Central memory CD8-positive, alpha-beta T cell (primary cell): Measurements from ENCODE around the gene TNFRSF13B.
"Not testable (repeated sequence)": the region's sequence is repeated elsewhere in the genome, so short reads cannot be mapped to it uniquely, and the experiment has no call there.

Experiments
- ATAC-seq: fragments of 150-1000 bp; cut with Tn5 transposase; replicated peaks from 2 replicates; pipeline ENCODE4 v1.10.0; 2022; ENCODE audit warnings: mild to moderate bottlenecking, moderate FRiP score, moderate number of reproducible peaks; ENCODE audit not compliant: poor library complexity, severe bottlenecking; ENCODE audit errors: extremely low read depth
- DNase-seq, 2 donors: peaks; one replicate each; pipeline ENCODE4 v3.0.0; 2021; ENCODE audit warnings: low spot score in 2 of 2
- H3K27ac Mint-ChIP-seq: one replicate; pipeline ENCODE4 v1.8.0; 2022; ENCODE audit warnings: low read depth, mild to moderate bottlenecking, moderate library complexity, mixed read lengths
- H3K27me3 Mint-ChIP-seq: one replicate; pipeline ENCODE4 v1.8.0; 2022; ENCODE audit warnings: mixed read lengths
- H3K36me3 Mint-ChIP-seq: one replicate; pipeline ENCODE4 v1.8.0; 2022; ENCODE audit warnings: mild to moderate bottlenecking, moderate library complexity, mixed read lengths; ENCODE audit not compliant: insufficient read depth
- H3K4me1 Mint-ChIP-seq: one replicate; pipeline ENCODE4 v1.8.0; 2022; ENCODE audit warnings: mixed read lengths
- H3K4me3 Mint-ChIP-seq: one replicate; pipeline ENCODE4 v1.8.0; 2022; ENCODE audit warnings: mild to moderate bottlenecking, moderate library complexity, mixed read lengths
- H3K9me3 Mint-ChIP-seq: one replicate; pipeline ENCODE4 v1.8.0; 2022; ENCODE audit warnings: mixed read lengths

TNFRSF13B gene

DNA sequence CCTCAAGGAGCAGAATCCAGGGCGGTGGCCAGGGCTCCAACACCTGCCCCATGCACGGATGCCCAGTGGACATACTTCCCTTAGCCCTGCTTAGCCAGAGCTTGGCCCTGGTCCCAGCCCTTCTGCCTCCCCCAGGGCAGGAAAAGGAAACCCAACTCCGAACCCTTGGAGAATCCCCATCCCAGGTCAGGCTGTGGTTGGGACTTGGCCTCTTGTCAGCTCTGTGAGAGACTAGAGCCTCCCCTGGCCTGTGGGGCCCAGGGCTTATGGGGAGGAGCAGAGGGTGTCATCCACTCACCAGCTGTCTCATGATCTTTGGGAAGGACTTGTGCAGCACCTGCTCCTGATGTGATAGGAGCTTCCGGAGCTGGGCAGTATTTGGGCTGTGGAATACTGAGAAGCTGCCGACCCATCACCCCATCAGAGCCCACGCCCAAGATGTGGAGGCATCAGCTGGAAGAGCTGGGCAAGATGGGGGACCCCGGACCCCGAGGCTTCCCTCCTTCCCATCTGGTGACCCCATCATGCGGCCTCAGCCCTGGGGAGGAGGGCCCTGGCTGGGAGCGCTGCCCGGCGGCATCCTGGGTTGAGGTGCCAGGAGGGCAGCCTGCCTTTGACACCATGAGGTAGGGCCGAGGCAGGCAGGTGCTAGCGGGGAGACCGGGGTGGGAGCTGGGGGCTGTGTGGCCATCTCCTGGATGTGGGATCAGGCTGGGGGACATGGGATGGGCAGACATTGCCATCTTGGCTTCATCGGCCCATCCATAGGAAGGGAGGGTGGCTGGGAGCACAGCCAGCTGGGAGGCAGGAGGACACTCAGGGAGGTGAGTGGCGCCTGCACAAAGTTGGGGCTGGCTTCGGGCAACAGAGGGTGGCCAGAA is 45.1 kb downstream of the TNFRSF13B start:
- Mint-ChIP-seq H3K27me3 (peaks cover 9% of the 10 kb centered on the region), H3K9me3 (no peaks in the 10 kb centered on the region), H3K36me3 (no peaks in the 10 kb centered on the region), H3K4me3 (no peak overlapping the region), H3K27ac (no peak overlapping the region), H3K4me1 (no peaks in the 10 kb centered on the region)
- no peak for ATAC-seq
- no peak for DNase-seq

DNA sequence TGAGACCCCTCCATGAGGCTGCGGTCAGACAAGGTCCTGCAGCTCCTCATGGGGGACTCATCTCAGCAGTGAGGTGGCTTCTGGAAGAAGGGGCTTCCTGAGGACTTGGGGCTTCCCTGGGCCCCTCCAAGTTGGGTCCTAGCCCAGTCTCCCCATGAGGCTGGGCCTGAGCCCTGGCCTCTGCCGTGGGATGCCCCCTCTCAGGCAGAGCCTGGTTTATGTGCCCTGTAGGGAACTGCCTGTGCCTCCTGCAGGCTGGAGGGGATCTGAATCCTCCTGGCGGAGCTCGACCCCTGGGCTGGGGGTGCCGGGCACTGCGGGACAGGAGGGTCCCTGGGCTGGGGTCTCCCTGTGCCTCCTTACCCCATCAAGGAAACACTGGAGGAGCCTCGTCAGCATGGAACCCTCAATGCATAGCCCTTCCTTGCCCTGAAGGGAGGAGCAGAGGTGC is 45.8 kb downstream of the TNFRSF13B start:
- Mint-ChIP-seq H3K36me3 (no peaks in the 10 kb centered on the region), H3K27ac (no peak overlapping the region), H3K9me3 (no peaks in the 10 kb centered on the region), H3K27me3 (peaks cover 2% of the 10 kb centered on the region), H3K4me3 (no peak overlapping the region), H3K4me1 (no peaks in the 10 kb centered on the region)
- ATAC-seq (no peak), DNase-seq (no peak)

DNA sequence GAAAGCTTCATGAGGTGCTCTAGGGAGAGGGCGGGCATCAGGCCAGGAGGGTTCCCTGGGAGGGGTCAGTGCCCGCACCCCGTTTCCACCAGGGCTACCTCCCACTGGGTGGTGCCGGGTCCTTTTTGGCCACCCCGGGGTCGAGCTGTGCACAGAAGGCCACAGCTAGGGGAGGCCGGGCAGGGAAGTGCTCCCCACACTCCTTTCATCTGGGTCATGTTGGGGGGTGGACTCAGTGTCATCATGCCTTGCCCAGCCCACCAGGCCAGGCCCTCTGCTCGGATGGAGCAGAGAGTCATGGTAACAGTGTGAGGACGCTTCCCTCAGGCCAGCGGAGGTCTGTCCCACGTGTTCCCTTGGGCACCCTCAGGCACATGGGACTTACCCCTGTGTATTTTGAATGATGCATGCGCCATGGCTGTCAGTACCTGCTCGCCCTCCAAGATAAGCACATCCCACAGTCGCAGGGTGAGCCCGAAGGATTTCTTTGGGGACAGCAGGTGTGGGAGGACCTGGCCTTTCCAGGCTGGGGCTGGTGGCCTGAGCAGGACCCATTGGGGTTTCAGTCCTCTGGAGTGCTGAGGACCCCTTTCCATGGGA is 46.4 kb downstream of the TNFRSF13B start:
- DNase-seq = no peak
- no peaks in the 10 kb centered on the region for H3K9me3 Mint-ChIP-seq
- no peaks in the 10 kb centered on the region for H3K27me3 Mint-ChIP-seq
- no peaks in the 10 kb centered on the region for H3K4me1 Mint-ChIP-seq
- no peak overlapping the region for H3K4me3 Mint-ChIP-seq
- ATAC-seq = no peak
- H3K27ac Mint-ChIP-seq = no peak overlapping the region
- H3K36me3 Mint-ChIP-seq = no peaks in the 10 kb centered on the region

DNA sequence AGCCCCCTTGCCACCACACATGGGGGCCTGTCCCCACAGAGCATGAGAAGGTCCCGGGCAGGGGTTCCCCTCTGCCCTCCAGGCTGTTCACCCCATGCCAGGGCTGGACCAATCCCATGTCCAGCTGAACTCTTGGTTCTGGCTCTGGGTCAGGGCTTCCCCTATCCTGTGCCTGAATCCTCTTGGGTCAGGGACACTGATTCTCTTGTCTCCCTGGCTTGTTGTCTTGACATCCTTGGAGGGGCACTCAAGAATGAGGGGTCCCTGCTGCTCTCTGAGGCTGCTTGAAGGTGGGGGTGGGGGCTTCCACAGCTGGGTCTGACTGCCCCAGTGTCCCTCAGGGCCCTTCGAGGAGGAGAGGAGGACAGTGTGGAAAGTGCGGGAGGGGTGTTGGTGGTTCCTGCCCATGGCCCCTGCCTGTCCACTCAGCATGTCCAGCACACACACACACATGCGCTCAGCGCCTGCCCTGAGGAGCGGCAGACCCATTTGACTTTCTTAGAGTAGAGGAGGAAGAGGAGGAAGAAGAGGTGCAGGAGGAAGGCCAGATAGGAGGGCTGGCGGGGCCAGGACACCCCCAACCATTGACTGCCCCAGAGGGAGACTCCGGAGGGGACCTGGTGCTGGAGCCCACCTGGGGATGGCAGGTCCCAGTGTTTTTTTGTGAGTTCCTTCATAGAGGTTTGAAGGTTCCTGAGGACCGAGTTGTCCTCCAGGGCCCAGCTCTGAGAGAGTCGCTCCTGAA is 47.0 kb downstream of the TNFRSF13B start:
- H3K27me3 Mint-ChIP-seq = no peaks in the 10 kb centered on the region
- H3K4me3 Mint-ChIP-seq = no peak overlapping the region
- no peaks in the 10 kb centered on the region for H3K9me3 Mint-ChIP-seq
- ATAC-seq (no peak), DNase-seq (no peak)
- no peaks in the 10 kb centered on the region for H3K36me3 Mint-ChIP-seq
- H3K27ac Mint-ChIP-seq = no peak overlapping the region
- H3K4me1 Mint-ChIP-seq = no peaks in the 10 kb centered on the region

DNA sequence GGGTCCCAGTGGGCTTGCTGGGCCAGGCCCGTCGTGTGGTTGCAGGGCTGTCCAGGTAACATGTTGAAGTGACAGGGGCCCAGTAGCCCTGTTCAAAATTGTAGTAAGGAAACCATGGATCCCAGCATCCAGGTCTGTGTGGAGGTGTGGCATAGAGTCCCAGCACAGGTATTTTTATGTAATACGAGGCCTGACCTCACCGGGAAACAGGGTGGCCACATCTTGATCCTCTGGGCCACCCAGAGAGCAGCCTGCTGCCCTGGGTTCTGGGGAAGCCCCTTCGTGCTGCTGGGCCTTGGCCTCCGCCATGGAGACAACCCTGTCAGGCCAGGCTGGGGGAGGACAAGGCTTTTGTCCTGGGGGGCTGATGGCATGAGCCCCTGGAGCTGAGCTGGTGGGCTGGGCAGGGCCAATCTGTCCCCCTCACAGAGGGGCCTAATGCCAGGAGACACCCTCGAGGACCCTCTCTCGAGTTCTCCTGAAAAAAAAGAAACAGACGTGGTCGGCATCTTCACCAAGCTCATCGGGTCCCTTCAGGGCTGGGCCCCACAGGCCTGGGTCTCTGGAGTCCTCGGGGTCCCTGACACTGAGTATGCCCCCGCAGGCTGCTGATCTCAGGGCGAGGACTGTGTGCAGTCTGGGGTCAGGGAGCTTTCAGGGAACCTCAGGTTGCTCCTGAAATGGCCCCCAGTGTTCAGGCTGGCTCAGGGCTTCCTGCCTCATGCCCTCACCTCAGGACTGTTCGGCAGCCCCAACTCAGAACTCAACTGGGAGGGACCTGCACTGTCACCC is 47.8 kb downstream of the TNFRSF13B start:
- ATAC-seq = no peak
- no peak overlapping the region for H3K27ac Mint-ChIP-seq
- no peak overlapping the region for H3K4me3 Mint-ChIP-seq
- no peaks in the 10 kb centered on the region for H3K9me3 Mint-ChIP-seq
- H3K27me3 Mint-ChIP-seq = no peaks in the 10 kb centered on the region
- no peak for DNase-seq
- H3K36me3 Mint-ChIP-seq = no peaks in the 10 kb centered on the region
- H3K4me1 Mint-ChIP-seq = no peaks in the 10 kb centered on the region

DNA sequence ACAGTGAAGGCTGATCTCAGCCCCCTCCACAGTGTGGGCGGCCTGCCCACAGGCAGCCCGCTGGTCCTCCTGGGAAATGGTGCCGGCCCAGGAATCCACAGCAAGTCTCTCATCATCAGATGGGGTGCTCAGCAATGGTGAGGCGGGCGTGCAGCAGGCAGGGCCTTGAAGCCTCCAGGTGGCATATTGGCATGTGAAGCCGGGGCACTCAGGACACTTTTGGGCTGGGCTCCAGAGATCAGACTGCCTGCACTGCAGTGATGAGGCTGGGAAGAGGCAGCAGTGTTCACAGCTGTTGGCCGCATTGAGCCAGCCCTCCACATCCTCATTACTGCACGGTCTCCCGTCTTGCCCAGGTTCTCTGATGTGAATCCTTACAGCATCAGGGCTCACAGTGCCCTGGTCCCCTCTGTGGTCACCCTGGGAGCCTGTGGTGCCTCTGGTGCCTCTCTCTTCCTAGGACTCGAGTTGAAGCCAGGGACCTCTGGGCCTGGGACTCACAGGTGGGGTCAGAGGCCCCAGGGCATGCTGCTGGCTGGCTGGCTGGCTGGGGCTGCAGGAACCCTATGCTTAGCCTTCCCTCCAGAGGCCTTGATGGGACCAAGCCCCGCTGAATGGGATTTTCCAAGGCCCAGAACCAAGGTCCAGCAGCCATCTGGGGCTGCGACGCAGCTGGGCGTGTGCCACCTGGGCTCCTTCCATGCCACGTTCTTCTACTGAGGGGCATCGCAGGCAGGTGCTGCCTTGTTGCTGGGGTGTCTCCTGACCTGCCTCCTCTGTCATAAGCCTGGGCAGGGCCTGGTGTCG is 48.6 kb downstream of the TNFRSF13B start:
- Mint-ChIP-seq H3K27me3 (no peaks in the 10 kb centered on the region), H3K27ac (no peak overlapping the region), H3K4me3 (no peak overlapping the region), H3K9me3 (no peaks in the 10 kb centered on the region), H3K36me3 (no peaks in the 10 kb centered on the region), H3K4me1 (no peaks in the 10 kb centered on the region)
- ATAC-seq (no peak), DNase-seq (no peak)

DNA sequence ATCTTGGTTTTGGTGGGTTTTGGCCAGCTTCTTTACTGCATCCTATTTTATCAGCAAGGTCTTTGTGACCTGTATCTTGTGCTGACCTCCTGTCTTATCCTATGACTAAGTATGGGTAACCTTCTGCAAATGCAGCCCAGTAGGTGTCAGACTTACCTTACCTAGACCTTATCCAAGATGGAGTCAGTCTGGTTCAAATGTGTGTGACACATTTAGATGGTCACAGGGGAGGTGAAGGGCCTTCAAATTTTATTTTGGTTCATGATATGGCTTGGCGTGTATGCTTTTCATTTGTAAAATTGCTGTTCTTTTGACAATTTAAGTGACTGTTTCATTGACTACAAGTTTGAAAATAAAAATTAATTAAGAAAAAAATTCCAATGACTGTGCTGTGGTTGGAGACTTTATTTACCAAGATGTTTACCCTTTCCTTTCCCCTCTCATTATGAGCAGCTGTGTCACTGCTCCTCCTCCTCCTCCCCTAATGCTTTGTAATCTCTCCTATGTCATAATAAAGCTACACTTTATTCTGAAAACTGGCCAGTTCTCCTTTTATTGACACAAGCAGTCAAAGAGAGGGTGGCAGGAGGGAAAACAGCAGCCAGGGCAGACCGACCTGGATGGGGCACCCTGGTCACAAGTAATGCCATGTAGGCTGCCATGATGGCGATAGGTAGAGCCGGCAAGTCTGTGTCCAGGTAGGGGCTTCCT is 49.4 kb downstream of the TNFRSF13B start:
- no peaks in the 10 kb centered on the region for H3K4me1 Mint-ChIP-seq
- H3K4me3 Mint-ChIP-seq = no peak overlapping the region
- H3K27me3 Mint-ChIP-seq = no peaks in the 10 kb centered on the region
- DNase-seq (no peak), ATAC-seq (no peak)
- H3K27ac Mint-ChIP-seq = no peak overlapping the region
- H3K9me3 Mint-ChIP-seq = no peaks in the 10 kb centered on the region
- no peaks in the 10 kb centered on the region for H3K36me3 Mint-ChIP-seq

DNA sequence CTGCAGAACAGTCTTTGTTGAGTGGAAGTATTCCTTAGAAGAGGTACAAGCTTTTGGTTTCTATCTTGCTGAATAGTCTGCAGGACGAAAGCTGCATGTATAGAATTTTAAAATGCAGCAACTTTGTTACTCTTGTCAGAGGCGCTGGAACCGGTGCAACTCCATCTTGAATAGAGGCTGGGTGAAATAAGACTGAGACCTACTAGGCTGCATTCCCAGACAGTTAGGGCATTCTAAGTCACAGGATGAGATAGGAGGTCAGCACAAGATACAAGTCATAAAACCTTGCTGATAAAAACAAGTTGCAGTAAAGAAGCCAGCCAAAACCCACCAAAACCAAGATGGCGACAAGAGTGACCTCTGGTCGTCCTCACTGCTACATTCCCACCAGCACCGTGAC is 50.5 kb downstream of the TNFRSF13B start:
- H3K9me3 Mint-ChIP-seq, H3K4me3 Mint-ChIP-seq, H3K36me3 Mint-ChIP-seq, H3K4me1 Mint-ChIP-seq, ATAC-seq, H3K27me3 Mint-ChIP-seq, DNase-seq, H3K27ac Mint-ChIP-seq: not testable (repeated sequence)

DNA sequence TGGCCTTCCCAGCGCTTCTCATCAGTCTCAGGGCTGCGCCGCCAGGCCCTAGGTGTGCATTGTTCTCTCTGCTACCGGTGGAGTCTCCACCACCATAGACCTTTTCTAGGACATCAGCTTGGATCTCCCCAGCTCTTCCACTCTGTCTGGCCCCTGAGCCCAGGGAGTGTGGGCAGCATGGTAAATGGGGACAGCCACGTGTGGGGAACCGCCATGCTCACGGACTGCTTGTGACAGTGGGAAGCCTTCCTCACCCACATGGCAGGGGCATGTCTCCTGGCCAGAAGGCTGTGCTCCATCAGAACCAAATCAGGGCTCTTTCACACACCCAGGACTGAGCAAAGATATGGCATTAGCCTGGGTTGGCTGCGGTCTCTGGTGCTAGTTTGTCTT is 51.3 kb downstream of the TNFRSF13B start:
- Mint-ChIP-seq H3K36me3 (no peaks in the 10 kb centered on the region), H3K4me1 (peaks cover 5% of the 10 kb centered on the region), H3K27me3 (peaks cover 10% of the 10 kb centered on the region), H3K27ac (no peak overlapping the region), H3K4me3 (no peak overlapping the region), H3K9me3 (no peaks in the 10 kb centered on the region)
- no peak for DNase-seq
- ATAC-seq = no peak

DNA sequence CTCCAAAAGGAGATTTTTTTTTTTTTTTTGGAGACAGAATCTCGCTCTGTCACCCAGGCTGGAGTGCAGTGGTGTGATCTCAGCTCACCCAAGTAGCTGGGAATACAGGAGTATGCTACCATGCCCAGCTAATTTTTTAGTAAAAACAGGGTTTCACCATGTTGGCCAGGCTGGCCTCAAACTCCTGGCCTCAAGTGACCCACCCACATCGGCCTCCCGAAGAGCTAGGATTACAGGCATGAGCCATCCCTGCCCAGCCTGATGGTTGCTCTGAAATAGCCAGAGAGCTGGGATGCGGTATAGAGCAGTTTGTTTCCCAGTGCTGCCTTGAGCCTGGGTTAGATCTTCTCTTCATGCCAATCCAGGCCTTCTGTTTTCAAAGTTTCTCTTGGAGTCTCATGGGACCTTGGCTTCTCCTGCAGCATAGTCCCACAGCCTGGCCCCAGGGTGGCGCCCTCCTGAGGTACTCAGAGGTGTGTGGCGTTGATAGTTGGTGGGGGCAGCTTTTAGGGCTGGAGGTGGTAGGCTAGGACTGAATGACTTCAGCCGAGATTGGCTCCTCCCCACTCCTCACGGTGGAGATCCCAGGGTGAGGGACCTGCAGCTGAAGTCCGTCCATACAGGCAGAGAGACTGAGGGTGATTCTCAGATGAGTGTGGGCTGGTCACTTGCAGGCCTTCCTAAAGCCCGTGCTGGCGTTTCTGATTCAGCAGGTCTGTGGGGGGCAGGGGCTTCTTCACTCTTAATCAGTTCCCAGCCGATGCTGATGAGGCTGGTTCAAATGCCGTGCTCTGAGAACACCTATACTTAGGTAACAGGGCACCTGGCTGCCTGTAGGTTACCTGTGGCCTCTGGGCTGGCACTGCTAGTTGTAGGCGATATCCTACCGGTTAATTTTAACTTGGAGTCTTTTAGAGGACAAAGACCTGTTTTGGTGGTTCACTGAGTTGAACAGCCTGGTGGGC is 52.0 kb downstream of the TNFRSF13B start:
- Mint-ChIP-seq H3K9me3 (no peaks in the 10 kb centered on the region), H3K27ac (no peak overlapping the region), H3K4me3 (no peak overlapping the region), H3K4me1 (peaks cover 5% of the 10 kb centered on the region), H3K36me3 (no peaks in the 10 kb centered on the region), H3K27me3 (peaks cover 12% of the 10 kb centered on the region)
- ATAC-seq (no peak), DNase-seq (no peak)
